ENCODE measurements around the gene OR6P1. TPM values are rescaled to one million over a fixed set of nuclear protein-coding genes. Genes with fewer than 3 reads are reported as not detected.

Gene OR6P1, protein sequence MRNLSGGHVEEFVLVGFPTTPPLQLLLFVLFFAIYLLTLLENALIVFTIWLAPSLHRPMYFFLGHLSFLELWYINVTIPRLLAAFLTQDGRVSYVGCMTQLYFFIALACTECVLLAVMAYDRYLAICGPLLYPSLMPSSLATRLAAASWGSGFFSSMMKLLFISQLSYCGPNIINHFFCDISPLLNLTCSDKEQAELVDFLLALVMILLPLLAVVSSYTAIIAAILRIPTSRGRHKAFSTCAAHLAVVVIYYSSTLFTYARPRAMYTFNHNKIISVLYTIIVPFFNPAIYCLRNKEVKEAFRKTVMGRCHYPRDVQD
- not detected in 2 replicates for total RNA-seq (2021)
- long read RNA-seq, result 0 reads

- no peak within 1 kb of the TSS for H2AFZ ChIP-seq (ENCODE audit: low read length)
- no peak for TF ChIP-seq CTCF (conservative IDR thresholded peaks at IDR 0.05)
These were observed at the start of gene OR6P1 for GRCh38 chr1:158570480-158570879. Gene OR6P1, minus strand, starts transcription at chr1:158570580. Its CDS starts 6,976 bp downstream, at chr1:158563604.

More at GRCh38 chr1:158570480-158570879, at the start of gene OR6P1:
- no peak within 1 kb of the TSS for H3K14ac ChIP-seq (ENCODE audit: insufficient read depth, low read length)
- WGBS (ENCODE audit: extremely low coverage, insufficient read length, low lambda C conversion rate), result no CpG with 5 or more reads among the region's 3 CpGs
- DNase-seq, result no peak
- H2BK120ac ChIP-seq (ENCODE audit: low read depth, low read length, poor library complexity, severe bottlenecking), result no peak within 1 kb of the TSS
- no peak within 1 kb of the TSS for H3K4ac ChIP-seq (ENCODE audit: low read depth, low read length)
- no peak within 1 kb of the TSS for H3K18ac ChIP-seq (ENCODE audit: insufficient read length, low read depth, low read length)
- H4K5ac ChIP-seq (ENCODE audit: insufficient read length, low read depth, low read length), result no peak within 1 kb of the TSS
- H2BK20ac ChIP-seq (ENCODE audit: low read depth, low read length, poor library complexity, severe bottlenecking), result no peak within 1 kb of the TSS
- no peak within 1 kb of the TSS for H3K9ac ChIP-seq (ENCODE audit: extremely low read depth, insufficient read length, low read length)
- H3K9me3 Mint-ChIP-seq, result no peaks in the 10 kb centered on the region
- no peak within 1 kb of the TSS for H3T11ph ChIP-seq (ENCODE audit: low read length)
- no peaks in the 10 kb centered on the region for H3K4me1 Mint-ChIP-seq
- no peaks in the 10 kb centered on the region for H3K9me3 ChIP-seq (ENCODE audit: control insufficient read depth, low read depth, low read length)
- H3K4me1 ChIP-seq (ENCODE audit: insufficient read depth, low read length), result no peaks in the 10 kb centered on the region
- no peak within 1 kb of the TSS for H2BK5ac ChIP-seq (ENCODE audit: insufficient read length, low read length)
- H3K79me1 ChIP-seq (ENCODE audit: insufficient read depth, low read depth, low read length, poor library complexity, severe bottlenecking), result no peaks in the 10 kb centered on the region
- H3K36me3 Mint-ChIP-seq (ENCODE audit: insufficient read depth in 1 of 3, low read depth in 3 of 3), result no peaks in the 10 kb centered on the region
- peaks cover 1% of the 10 kb centered on the region; the same call in 1 of the 2 replicates for H3K27me3 Mint-ChIP-seq (ENCODE audit: low read depth)
- H3K27ac Mint-ChIP-seq, result no peak within 1 kb of the TSS
- H2BK12ac ChIP-seq (ENCODE audit: insufficient read length, low read depth, low read length), result no peak within 1 kb of the TSS
- H2AK5ac ChIP-seq (ENCODE audit: insufficient read length, low read length), result no peak within 1 kb of the TSS
- H3K56ac ChIP-seq (ENCODE audit: insufficient read length, low read depth, low read length), result no peak within 1 kb of the TSS
- no peak within 1 kb of the TSS for H3K4me2 ChIP-seq (ENCODE audit: insufficient read depth, insufficient read length, low read length)
- no peaks in the 10 kb centered on the region for H3K27me3 ChIP-seq (ENCODE audit: insufficient read depth, low read length)
- H3K23me2 ChIP-seq (ENCODE audit: insufficient read length, low read depth, low read length, poor library complexity, severe bottlenecking), result no peaks in the 10 kb centered on the region
- no peak within 1 kb of the TSS for H4K91ac ChIP-seq (ENCODE audit: insufficient read length, low read depth, low read length)
- no peak within 1 kb of the TSS for H4K8ac ChIP-seq (replicated peaks; ENCODE audit: insufficient read length, low read depth, low read length)
- H3K79me2 ChIP-seq (ENCODE audit: insufficient read depth, low read length), result no peaks in the 10 kb centered on the region
- H4K20me1 ChIP-seq (ENCODE audit: control insufficient read depth, insufficient read depth, insufficient read length), result no peaks in the 10 kb centered on the region
- no peak within 1 kb of the TSS for H2BK15ac ChIP-seq (ENCODE audit: low read depth, low read length)
- no peak within 1 kb of the TSS for H3K4me3 Mint-ChIP-seq
- no peak within 1 kb of the TSS for H3K23ac ChIP-seq (ENCODE audit: insufficient read length, low read depth, low read length)
- no peak within 1 kb of the TSS for H3K27ac ChIP-seq (ENCODE audit: insufficient read length, low read depth, low read length)
